CD4-positive, alpha-beta T cell treated with Interleukin-1 beta for 1 hour (primary cell): Measurements from ENCODE around the gene R3HDM2.

Experiments used
- DNase-seq, 2 donors: peaks; one replicate each; pipeline ENCODE4 v3.0.0-alpha.2; 2020 to 2022

Gene R3HDM2

DNA sequence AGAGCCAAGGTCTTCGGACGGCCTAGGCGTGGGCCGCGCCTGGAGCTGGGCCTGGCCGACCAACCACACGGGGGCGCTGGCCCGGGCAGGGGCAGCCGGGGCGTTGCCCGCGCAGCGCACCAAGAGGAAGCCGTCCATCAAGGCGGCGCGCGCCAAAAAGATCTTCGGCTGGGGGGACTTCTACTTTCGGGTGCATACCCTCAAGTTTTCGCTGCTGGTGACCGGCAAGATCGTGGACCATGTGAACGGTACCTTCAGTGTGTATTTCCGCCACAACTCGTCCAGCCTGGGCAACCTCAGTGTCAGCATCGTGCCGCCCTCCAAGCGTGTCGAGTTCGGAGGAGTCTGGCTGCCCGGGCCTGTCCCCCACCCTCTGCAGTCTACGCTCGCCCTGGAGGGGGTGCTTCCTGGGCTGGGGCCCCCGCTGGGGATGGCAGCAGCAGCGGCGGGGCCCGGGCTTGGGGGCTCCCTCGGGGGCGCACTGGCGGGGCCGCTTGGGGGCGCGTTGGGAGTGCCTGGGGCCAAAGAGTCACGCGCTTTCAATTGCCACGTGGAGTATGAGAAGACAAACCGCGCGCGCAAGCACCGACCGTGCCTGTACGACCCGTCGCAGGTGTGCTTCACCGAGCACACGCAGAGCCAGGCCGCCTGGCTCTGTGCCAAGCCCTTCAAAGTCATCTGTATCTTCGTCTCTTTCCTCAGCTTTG is 205.7 kb downstream of the R3HDM2 start:
- DNase-seq: peak; percentile 61 to 75

DNA sequence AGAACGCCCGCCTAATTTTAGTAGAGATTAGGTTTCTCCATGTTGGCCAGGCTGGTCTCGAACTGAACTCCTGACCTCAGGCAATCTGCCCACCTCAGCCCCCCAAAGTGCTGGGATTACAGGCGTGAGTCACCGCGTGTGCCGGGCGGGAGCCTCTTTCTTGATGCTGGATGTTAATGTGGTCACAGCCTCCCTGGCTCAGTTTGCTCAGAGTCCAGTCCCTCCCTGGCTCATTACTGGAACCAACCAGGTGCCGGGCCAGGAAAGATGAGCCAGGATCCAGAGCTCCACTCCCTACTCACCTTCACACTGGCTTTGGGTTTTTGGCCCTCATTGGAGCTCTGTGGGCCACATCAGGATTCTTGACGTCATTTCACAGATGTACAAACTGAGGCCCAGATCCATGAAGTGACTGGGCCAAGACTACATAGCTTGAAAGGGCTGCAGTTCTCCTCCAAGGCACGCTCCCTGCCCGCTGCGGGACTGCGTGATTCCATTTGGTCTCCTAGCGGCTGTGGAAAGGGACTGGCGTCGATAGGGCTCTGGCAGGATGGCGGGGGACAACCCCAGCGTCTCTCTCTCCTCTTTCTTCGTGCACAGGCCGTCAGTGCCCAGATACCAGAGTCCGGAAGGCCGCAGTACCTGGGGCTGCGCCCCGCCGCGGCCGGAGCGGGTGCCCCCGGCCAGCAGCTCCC is 206.4 kb downstream of the R3HDM2 start:
- DNase-seq: no peak

DNA sequence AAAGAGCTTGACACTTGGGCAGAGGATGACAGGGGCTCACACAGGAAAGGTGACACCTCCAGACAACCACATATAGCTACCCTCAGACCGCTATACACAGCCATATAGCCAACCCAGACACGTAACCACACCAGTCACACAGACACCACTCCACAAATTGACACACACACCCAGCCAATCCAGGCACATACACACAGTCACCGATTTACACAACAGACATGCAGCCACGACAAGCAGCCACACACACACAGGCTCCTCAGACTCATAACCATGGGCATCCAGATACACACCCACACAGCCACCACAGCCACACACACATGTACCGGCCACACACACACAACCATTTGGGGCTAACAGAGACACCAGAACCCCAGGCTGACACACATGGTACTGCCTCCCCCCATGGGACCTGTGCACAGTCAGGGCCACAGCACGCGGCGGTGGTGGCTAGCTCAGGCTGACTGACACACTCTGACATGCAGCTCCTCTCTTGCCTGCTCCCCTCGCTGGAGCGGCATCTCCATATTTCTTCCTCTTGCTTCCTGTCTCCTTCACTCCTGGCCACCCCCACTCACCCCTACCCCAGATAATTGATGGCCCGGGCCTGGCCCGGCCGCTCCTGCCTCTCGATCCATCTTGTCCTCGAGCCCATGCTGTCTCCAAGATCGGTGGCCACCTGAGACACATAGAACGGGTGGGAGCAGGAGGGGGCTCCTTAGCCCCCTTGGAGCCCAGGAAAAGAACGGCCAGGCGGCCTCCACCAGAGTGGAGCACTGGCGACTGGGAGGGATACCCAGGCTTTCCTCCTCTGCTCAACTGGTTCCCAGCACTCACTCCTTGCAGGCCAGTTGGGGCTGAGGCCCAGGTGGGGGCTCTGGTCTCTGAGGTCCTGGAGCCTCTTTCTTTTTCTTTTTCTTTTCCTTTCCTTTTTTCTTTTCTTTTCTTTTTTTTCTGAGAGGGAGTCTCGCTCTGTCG is 207.4 kb downstream of the R3HDM2 start:
- peak; percentile 63 to 66 for DNase-seq

GRCh38 chr12:57222286-57223190 is 208.3 kb downstream of the R3HDM2 start:
- no peak for DNase-seq

- no peak for DNase-seq
These were observed 209.5 kb downstream of the R3HDM2 start for GRCh38 chr12:57221169-57221917.

DNA sequence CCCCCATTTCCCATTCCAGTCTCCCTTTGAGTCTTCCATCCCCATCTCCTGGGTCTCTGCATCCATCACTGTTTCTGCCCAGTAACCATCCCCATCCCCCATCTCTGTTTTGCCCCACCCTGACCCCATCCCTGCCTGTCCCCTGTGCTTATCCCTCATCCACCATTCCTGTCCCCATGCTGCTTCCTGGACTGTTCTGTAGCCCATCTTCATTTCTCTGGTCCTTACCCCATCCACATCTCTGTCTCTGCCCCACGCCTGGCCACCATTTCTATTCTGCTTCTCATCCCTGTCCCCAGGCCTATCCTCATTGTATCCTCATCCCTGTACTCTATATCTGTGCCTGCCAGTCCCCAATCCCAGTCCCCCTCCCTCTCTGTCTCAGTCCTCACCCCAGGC is 210.1 kb downstream of the R3HDM2 start:
- no peak for DNase-seq

- DNase-seq: no peak
These were observed 210.7 kb downstream of the R3HDM2 start for GRCh38 chr12:57219993-57220754.

DNA sequence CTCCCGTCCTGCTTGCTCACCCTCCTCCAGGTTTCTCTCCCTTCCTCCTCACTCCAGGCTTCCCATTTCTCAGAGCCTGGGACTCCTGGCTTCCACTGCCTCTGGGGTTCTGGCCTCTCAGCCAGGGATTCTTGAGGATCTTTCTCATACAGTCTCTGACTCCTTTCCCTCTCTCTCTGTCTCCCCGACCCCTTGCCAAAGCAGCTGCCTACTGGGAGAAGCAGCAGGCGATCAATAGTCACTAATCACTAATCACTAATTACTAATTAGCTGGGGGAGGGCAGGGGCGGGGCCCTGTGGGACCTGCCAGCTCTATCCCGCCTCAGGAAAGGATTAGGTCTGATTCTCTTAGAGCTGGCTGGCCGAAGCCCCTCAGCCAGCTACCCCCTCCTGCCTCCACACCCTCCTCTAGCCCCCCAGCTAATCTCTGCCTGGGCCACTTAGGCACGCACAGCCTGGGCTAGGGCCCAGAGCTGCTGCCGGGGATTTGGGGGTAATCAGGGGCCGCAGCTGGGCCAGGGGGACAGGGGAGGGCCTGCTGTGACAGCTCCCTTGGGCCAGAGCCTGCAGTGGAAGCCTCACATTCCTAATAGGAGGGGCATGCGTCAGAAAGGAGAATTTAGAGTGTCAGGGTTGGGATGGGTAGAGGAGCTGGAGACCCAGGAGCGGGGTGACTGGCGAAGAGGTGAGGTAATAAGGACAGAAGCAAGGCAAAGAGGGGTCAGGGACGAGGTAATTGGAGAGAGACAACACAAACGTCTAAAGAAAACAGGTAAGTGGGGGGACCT is 211.4 kb downstream of the R3HDM2 start:
- no peak for DNase-seq

DNA sequence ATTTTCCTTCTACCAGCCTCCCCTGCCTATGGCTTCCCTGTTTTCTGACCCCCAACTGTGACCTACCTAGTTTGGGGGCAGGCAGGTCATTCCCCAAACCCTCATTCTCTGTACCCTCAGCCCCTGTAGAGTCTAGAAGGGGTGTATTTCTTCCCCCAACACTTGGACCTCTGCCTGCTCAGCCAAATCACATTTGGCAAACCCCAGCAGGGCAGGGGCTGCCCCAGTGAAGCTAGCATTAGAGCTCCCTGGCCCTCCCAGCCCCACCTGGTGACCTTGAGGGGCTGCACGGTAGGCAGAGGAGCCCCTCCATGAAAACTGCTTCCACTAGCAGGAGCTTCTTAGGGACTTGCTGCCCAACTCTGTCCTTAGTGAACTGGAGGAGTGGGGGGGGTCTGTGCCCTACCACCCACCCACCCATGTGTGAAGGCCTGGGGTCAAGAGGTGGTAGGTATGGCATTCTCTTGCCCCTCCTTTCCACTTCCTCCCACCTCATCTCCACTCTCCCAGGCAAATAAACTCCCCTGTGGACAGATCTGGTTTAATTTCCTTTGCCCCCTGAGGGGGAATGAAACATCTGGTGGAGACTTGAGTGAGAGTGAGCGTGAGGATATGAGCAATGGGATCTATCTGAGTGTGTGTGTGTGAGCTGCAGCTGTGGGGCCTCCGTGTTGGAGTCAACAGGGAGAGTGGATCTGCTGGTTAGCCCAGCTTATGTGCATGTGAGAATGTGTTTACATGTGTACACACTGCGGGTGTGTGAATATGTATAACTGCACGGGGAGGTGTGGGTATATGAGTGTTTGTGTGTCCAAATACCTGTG is 212.6 kb downstream of the R3HDM2 start:
- no peak for DNase-seq

- peak in 1 of 2 donors; percentile 52 for DNase-seq
These were observed 213.6 kb downstream of the R3HDM2 start for GRCh38 chr12:57216921-57217879.

DNA sequence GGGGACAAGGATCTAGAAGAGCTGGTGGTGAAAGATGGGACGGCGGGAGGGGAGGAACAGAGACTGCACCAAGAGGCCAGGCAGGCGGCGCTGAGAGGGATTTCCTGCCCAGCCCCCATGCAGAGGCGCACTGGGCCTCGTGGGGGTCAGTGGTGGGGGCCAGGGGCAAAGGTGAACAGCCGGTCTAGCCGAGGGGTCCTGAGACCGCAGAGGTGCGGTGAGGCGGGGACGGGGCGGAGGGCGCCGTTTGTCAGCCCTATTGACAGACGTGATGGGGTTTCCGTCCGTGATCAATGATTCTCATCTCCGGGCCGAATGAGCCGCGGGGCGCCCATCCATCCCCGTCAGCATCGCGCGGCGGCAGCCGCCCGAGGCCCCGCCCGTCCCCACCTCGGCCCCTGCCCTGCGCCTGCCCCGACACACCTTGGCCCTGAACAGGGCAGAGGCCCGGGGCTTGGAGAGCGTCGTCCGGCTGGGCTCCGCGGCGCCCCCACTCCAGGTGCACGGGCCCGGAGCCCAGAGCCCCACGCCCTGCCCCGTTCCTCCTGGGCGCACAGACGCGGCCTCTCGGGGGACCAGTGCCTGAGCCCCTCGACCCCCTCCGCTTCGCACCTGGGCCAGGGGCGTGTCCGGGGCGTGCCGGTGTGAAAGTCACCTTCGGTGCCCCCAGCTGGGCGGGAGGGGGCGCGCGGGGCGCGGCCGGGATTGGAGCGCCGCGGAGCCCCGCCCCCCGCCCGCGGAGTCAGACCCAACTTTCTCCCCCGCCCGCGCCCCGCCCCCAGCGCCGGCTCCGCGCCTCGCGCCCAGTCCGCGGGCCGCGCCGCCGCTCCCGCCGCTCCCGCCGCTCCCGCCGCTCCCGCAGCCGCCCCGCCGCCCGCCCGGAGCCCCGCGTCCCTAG is 214.6 kb downstream of the R3HDM2 start, which contains the start of gene NXPH4:
NXPH4 (plus strand) TSS at position 781 of the 898 bp plus-strand sequence. CDS start 176 bp downstream, outside the sequence.
- peak; percentile 62 to 71 for DNase-seq

DNA sequence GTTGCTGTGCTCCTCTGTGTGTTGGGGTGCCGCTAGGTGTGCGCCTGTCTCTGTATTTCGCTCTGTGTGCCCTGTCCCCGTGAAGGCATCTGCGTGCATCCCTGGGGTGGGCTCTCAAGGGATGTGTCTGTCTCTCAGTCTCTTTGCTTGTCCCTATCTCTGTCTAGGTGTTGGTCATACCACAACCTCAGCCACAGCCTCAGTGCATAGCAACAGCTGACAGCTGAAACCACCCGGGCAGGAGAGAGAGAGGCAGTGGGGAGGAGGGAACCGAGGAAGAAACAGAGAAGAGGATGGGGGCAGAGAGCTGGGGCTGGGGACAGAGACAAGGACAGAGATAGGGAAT is 215.2 kb downstream of the R3HDM2 start:
- DNase-seq: peak; percentile 56 to 59

DNA sequence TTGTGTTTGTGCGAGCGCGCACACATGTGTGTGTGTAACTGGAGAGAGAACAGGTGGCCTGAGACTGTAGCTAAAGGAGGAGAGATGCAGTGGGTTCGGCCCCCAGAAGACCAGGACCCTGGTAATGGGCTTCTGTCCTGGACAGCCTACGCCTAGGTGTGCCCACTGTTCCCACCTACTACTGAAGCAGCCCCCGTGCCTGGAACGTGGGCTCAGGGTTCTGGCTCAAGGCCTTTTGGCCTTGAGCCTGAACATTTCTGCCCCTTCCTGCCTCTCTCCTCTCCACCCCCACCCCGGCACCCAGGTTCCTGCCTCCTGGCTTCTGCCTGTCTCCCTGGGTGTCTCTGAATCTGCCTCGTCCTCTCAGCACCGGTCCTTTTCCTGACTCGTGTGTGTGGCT is 215.8 kb downstream of the R3HDM2 start:
- no peak for DNase-seq

DNA sequence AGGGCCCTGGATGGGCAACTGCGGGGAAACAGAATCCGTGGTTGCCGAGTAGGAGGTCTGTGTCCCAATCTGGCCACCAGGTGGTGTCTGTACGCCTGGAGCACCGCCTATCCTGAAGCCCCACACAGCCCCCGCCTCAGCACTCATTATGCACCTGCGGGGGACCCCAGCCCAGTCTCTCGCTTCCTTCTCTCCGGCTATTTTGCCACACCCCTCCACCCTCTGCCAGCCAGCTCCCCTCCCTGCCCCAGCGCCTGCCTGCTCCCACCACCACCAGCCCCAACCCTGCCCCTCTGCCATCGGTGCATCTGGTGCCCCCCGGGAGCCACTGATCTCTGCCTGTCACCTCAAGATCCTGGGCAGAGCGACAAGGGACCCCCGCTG is 216.5 kb downstream of the R3HDM2 start:
- DNase-seq: peak; percentile 71 to 72

GRCh38 chr12:57213763-57214397 is 217.0 kb downstream of the R3HDM2 start:
- DNase-seq: no peak
